Caco-2 (cell line): ENCODE measurements around the gene MLC1. TPM values are rescaled to one million over a fixed set of nuclear protein-coding genes. Genes with fewer than 3 reads are reported as not detected.
A peak's percentile ranks its signal among the peaks of the same experiment; 100 is the strongest.

Source experiments
- BruUV-seq: library from RNA; stranded (reverse); fragments of 400-500 nt; replicated peaks from 2 replicates; lab custom pipeline; 2021; lab: Mats Ljungman, UMichigan
- CTCF ChIA-PET: fragments of 300-600 bp; sonication (Branson Sonifier 250); formaldehyde crosslinking; loops from one replicate; lab custom pipeline; 2022; ENCODE audit warnings: antibody characterized with exemption; lab: Charles Lee
- POLR2A ChIA-PET: fragments of 300-600 bp; sonication (Branson Sonifier 250); formaldehyde crosslinking; loops from one replicate; lab custom pipeline; 2022; ENCODE audit warnings: antibody characterized with exemption; lab: Charles Lee
- DNase-seq, 2 experiments: peaks; one replicate each; pipeline versions ENCODE4 v3.0.0 to v3.0.0-alpha.2; 2020 to 2022
- H3K27me3 ChIP-seq: replicated peaks from 2 replicates; pipeline ENCODE4 v1.6.0; 2011; ENCODE audit warnings: low read length; ENCODE audit not compliant: control insufficient read depth, insufficient read depth
- H3K36me3 ChIP-seq: 2 replicates; pipeline ENCODE4 v1.5.1; 2011; ENCODE audit warnings: low read length; ENCODE audit not compliant: control insufficient read depth, insufficient read depth
- H3K4me1 ChIP-seq: fragments of 250-450 bp; sonication (Bioruptor Pico); 2 replicates; pipeline ENCODE4 v1.5.1; 2020; ENCODE audit warnings: mild to moderate bottlenecking
- H3K4me3 ChIP-seq: 2 replicates; pipeline ENCODE4 v1.5.1; 2011; ENCODE audit warnings: low read depth, mild to moderate bottlenecking, control low read depth, low read length
- H3K9me3 ChIP-seq: fragments of 250-450 bp; sonication (Bioruptor Pico); 2 replicates; pipeline ENCODE4 v1.5.1; 2020; ENCODE audit warnings: mild to moderate bottlenecking, moderate library complexity
- H3K27ac Mint-ChIP-seq: one replicate; pipeline ENCODE4 v1.8.0; 2022; ENCODE audit warnings: mixed read lengths; ENCODE audit not compliant: unreplicated experiment
- H3K27me3 Mint-ChIP-seq: one replicate; pipeline ENCODE4 v1.8.0; 2022; ENCODE audit warnings: mixed read lengths; ENCODE audit not compliant: insufficient read depth, unreplicated experiment
- H3K36me3 Mint-ChIP-seq: one replicate; pipeline ENCODE4 v1.8.0; 2022; ENCODE audit warnings: mild to moderate bottlenecking, mixed read lengths; ENCODE audit not compliant: insufficient read depth, unreplicated experiment
- H3K4me1 Mint-ChIP-seq: one replicate; pipeline ENCODE4 v1.8.0; 2022; ENCODE audit warnings: low read depth, mixed read lengths; ENCODE audit not compliant: unreplicated experiment
- H3K4me3 Mint-ChIP-seq: one replicate; pipeline ENCODE4 v1.8.0; 2022; ENCODE audit warnings: mild to moderate bottlenecking, moderate library complexity, mixed read lengths; ENCODE audit not compliant: unreplicated experiment
- H3K9me3 Mint-ChIP-seq: one replicate; pipeline ENCODE4 v1.8.0; 2022; ENCODE audit warnings: mixed read lengths; ENCODE audit not compliant: unreplicated experiment
- CTCF ChIP-seq, 2 experiments: fragments of 200-600 bp in 1 of 2; IDR thresholded peaks; 1 replicate in 1 of 2; 2 replicates in 1 of 2; pipeline versions ENCODE4 v1.5.1 to v1.8.0; 2011 to 2022; ENCODE audit warnings: antibody characterized with exemption in 1 of 2, control low read depth in 1 of 2, inconsistent platforms in 1 of 2, low read depth in 1 of 2, low read length in 1 of 2, mild to moderate bottlenecking in 1 of 2, moderate library complexity in 1 of 2; ENCODE audit not compliant: insufficient read depth in 1 of 2, severe bottlenecking in 1 of 2, unreplicated experiment in 1 of 2
- intact Hi-C: fragments of 100-400 bp; cut with micrococcal nuclease; formaldehyde crosslinking; loops from one replicate; pipeline ENCODE4 v1.10.0; 2022; ENCODE audit not compliant: unreplicated experiment
- total RNA-seq: library from RNA; stranded (reverse); gene quantifications from 2 replicates; pipeline ENCODE4 v1.2.3, GENCODE V29; 2022

MLC1 gene
- total RNA-seq, 1 experiment from 2014 or later = 0.14 TPM

- no peaks in the 10 kb centered on the region for H3K9me3 Mint-ChIP-seq
- H3K27ac Mint-ChIP-seq = no peak overlapping the region
- TF ChIP-seq CTCF (IDR thresholded peaks at IDR 0.05; ENCODE audit: insufficient read depth in 1 of 2, low read depth in 1 of 2, low read length in 1 of 2, severe bottlenecking in 1 of 2, unreplicated experiment in 1 of 2) = no peak
- CTCF ChIA-PET = interaction anchor here (0.6 kb wide), 1 partner anchor 236 kb away, joined by 5 read pairs; no protein-coding TSS in a partner anchor
- H3K9me3 ChIP-seq = no peaks in the 10 kb centered on the region
- no TSS peak for BruUV-seq
- intact Hi-C loops = no loop called here
- POLR2A ChIA-PET = no interaction called here
- H3K4me3 Mint-ChIP-seq = no peak overlapping the region
- no peaks in the 10 kb centered on the region; the same call in 1 of the 2 replicates for H3K27me3 ChIP-seq
- no peak for DNase-seq
- no peaks in the 10 kb centered on the region for H3K36me3 Mint-ChIP-seq
- H3K4me1 ChIP-seq = peaks cover 18% of the 10 kb centered on the region
- no peaks in the 10 kb centered on the region for H3K36me3 ChIP-seq
- H3K4me1 Mint-ChIP-seq = no peaks in the 10 kb centered on the region
- H3K4me3 ChIP-seq = no peak overlapping the region
- H3K27me3 Mint-ChIP-seq = no peaks in the 10 kb centered on the region
Measured at GRCh38 chr22:50016308-50016987, 68.8 kb downstream of the MLC1 start.

DNA sequence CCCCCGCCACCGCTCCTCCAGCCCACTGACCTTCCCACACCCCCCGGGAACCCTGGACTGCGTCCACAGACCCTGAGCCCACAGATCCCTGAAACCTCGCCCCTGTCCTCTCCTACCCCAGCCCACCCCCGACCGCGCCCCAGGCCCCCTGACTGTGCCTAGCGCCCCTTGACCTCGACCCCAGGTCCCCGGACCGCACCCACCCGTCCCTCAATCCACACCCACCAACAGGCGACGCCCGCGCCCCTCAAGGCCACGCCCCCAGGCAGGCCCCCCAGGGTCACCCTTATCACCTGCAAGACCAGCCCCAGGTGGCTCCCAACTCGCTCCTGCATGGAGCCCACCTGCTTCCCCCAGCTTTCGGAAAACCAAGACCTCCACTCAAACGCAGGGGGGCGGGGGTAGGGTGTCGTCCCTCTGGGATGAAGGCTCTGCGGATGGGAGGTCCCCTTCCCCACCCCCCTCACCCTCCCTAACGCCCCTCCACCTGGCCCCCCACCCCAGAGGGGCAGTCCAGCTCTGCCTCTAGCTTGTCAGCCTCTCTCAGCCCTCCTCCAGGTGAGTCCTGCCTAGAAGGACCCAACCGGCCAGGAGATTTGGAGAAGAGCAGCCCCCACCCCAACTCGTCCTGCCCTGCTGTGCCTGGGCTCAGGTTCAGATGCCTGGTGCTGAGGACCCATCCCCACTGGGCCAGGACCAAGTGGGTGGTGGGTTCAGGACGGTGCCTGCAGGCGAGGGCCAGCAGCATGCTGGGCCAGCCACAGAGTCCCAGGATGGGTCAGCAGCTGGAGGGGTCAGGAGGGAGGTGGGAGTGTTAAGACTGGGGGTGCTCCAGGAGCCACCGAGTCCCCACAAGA, 69.5 kb downstream of the MLC1 start:
- CTCF ChIA-PET = interaction anchor here (0.6 to 0.7 kb wide), 2 partner anchors 80 to 237 kb away, joined by 3 to 5 read pairs; no protein-coding TSS in a partner anchor
- H3K9me3 Mint-ChIP-seq = no peaks in the 10 kb centered on the region
- peaks cover 18% of the 10 kb centered on the region for H3K4me1 ChIP-seq

More for the DNA sequence above, 69.5 kb downstream of the MLC1 start:
- Histone ChIP-seq H3K9me3 (no peaks in the 10 kb centered on the region), H3K27me3 (no peaks in the 10 kb centered on the region; the same call in 1 of the 2 replicates), H3K36me3 (no peaks in the 10 kb centered on the region), H3K4me3 (no peak overlapping the region)
- Mint-ChIP-seq H3K36me3 (no peaks in the 10 kb centered on the region), H3K27ac (no peak overlapping the region), H3K27me3 (no peaks in the 10 kb centered on the region), H3K4me1 (no peaks in the 10 kb centered on the region), H3K4me3 (peak overlapping the region; percentile 36)
- POLR2A ChIA-PET = no interaction called here
- BruUV-seq = no TSS peak
- intact Hi-C loops = no loop called here
- TF ChIP-seq CTCF (IDR thresholded peaks at IDR 0.05; ENCODE audit: insufficient read depth in 1 of 2, low read depth in 1 of 2, low read length in 1 of 2, severe bottlenecking in 1 of 2, unreplicated experiment in 1 of 2) = no peak
- no peak for DNase-seq
